Cortex of kidney (tissue), 1 donor: ENCODE measurements around the gene BLACAT1.
A peak's percentile ranks its signal among the peaks of the same experiment; 100 is the strongest.

Experiments used
- DNase-seq: peaks from one replicate; lab custom pipeline; 2025; lab: John Stamatoyannopoulos, UW

BLACAT1 gene

GRCh38 chr1:205456868-205457745 is 1.3 kb upstream of the BLACAT1 start:
- no peak for DNase-seq

- DNase-seq = no peak
These were observed 580 bp upstream of the BLACAT1 start for GRCh38 chr1:205456383-205456867.

- DNase-seq = no peak
These were observed 926 bp downstream of the BLACAT1 start for GRCh38 chr1:205454903-205455335.

GRCh38 chr1:205453466-205453865 is 2.4 kb downstream of the BLACAT1 start:
- DNase-seq = no peak

- DNase-seq = no peak
These were observed 2.9 kb downstream of the BLACAT1 start for GRCh38 chr1:205452933-205453332.

- DNase-seq = no peak
These were observed 3.5 kb downstream of the BLACAT1 start for GRCh38 chr1:205452364-205452763.

GRCh38 chr1:205451759-205452164 is 4.1 kb downstream of the BLACAT1 start:
- DNase-seq = no peak

- no peak for DNase-seq
These were observed 4.6 kb downstream of the BLACAT1 start for GRCh38 chr1:205451202-205451601.

GRCh38 chr1:205450448-205450847 is 5.4 kb downstream of the BLACAT1 start:
- DNase-seq = no peak

- DNase-seq = peak; percentile 28
These were observed 5.9 kb downstream of the BLACAT1 start for GRCh38 chr1:205449750-205450443.

GRCh38 chr1:205449254-205449749 is 6.5 kb downstream of the BLACAT1 start:
- DNase-seq = no peak

GRCh38 chr1:205448540-205449253 is 7.1 kb downstream of the BLACAT1 start:
- DNase-seq = no peak

GRCh38 chr1:205447457-205448341 is 8.1 kb downstream of the BLACAT1 start:
- no peak for DNase-seq

- DNase-seq = no peak
These were observed 9.0 kb downstream of the BLACAT1 start for GRCh38 chr1:205446828-205447227.

- no peak for DNase-seq
These were observed 10.3 kb downstream of the BLACAT1 start for GRCh38 chr1:205445646-205445935.

- no peak for DNase-seq
These were observed 10.8 kb downstream of the BLACAT1 start for GRCh38 chr1:205444931-205445645.

- no peak for DNase-seq
These were observed 11.4 kb downstream of the BLACAT1 start for GRCh38 chr1:205444300-205444930.

- no peak for DNase-seq
These were observed 12.1 kb downstream of the BLACAT1 start for GRCh38 chr1:205443585-205444299.

GRCh38 chr1:205442051-205442725 is 13.7 kb downstream of the BLACAT1 start:
- DNase-seq = no peak
